ENCODE measurements around the gene SULT1A1. TPM values are rescaled to one million over a fixed set of nuclear protein-coding genes. Genes with fewer than 3 reads are reported as not detected.
"Not testable (repeated sequence)": the region's sequence is repeated elsewhere in the genome, so short reads cannot be mapped to it uniquely, and the experiment has no call there.

Gene SULT1A1
- polyA plus RNA-seq, 3 donors = 96.3 to 362 (median 320) TPM

GRCh38 chr16:28623172-28623711 lies 13.4 kb upstream of the SULT1A1 start:
- peaks cover 25 to 30% of the 10 kb centered on the region in 2 donors for H3K4me1 ChIP-seq (ENCODE audit: control insufficient read depth in 1 of 2, insufficient read depth in 2 of 2, low read length in 2 of 2)
- Mint-ChIP-seq H3K36me3 (peaks cover 10 to 18% of the 10 kb centered on the region in 2 donors), H3K4me1 (peaks cover 34% of the 10 kb centered on the region), H3K27ac (peak overlapping the region in 5 of 7 donors; percentile 51 to 87 (median 86)), H3K4me3 (peak overlapping the region; percentile 85 to 93), H3K27me3 (ENCODE audit: low read depth in 3 of 3) (peaks cover 0 to 4% (median 1%) of the 10 kb centered on the region in 3 donors), H3K9me3 (no peaks in the 10 kb centered on the region)
- H3K27ac ChIP-seq (ENCODE audit: low read depth in 1 of 2, low read length in 2 of 2) = peak overlapping the region in 1 of 2 donors; percentile 53
- no peaks in the 10 kb centered on the region for H4K20me1 ChIP-seq (ENCODE audit: insufficient read depth, low read length)
- peak overlapping the region; percentile 85 for H2AFZ ChIP-seq (ENCODE audit: insufficient read depth, low read depth, low read length, poor library complexity, severe bottlenecking)
- intact Hi-C loops (cut with micrococcal nuclease) = no loop called here
- H3K4me2 ChIP-seq (replicated peaks; ENCODE audit: extremely low read depth, low read length, poor library complexity, severe bottlenecking) = peak overlapping the region; percentile 78
- TF ChIP-seq, protein P1, sequence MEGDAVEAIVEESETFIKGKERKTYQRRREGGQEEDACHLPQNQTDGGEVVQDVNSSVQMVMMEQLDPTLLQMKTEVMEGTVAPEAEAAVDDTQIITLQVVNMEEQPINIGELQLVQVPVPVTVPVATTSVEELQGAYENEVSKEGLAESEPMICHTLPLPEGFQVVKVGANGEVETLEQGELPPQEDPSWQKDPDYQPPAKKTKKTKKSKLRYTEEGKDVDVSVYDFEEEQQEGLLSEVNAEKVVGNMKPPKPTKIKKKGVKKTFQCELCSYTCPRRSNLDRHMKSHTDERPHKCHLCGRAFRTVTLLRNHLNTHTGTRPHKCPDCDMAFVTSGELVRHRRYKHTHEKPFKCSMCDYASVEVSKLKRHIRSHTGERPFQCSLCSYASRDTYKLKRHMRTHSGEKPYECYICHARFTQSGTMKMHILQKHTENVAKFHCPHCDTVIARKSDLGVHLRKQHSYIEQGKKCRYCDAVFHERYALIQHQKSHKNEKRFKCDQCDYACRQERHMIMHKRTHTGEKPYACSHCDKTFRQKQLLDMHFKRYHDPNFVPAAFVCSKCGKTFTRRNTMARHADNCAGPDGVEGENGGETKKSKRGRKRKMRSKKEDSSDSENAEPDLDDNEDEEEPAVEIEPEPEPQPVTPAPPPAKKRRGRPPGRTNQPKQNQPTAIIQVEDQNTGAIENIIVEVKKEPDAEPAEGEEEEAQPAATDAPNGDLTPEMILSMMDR (IDR thresholded peaks at IDR 0.05) = no peak
- peaks cover 28% of the 10 kb centered on the region for H3K79me2 ChIP-seq (ENCODE audit: insufficient read depth, low read length)
- H3K27me3 ChIP-seq (ENCODE audit: control insufficient read depth in 2 of 2, insufficient read depth in 2 of 2, low read length in 2 of 2) = no peaks in the 10 kb centered on the region
- H3K9me3 ChIP-seq (replicated peaks in 1 of 2; ENCODE audit: control insufficient read depth in 1 of 2, insufficient read depth in 1 of 2, low read length in 2 of 2) = no peaks in the 10 kb centered on the region
- H3K9ac ChIP-seq (ENCODE audit: insufficient read depth, low read length, poor library complexity, severe bottlenecking) = peak overlapping the region; percentile 59
- under 1% methylated on average over 68 of the region's 68 CpGs for WGBS (ENCODE audit: insufficient coverage)
- H3K4me3 ChIP-seq (replicated peaks in 1 of 3; ENCODE audit: low read depth in 2 of 3, low read length in 3 of 3) = peak overlapping the region; percentile 47 to 77 (median 49)
- H3K36me3 ChIP-seq (replicated peaks in 1 of 2; ENCODE audit: control insufficient read depth in 1 of 2, insufficient read depth in 2 of 2, low read length in 2 of 2) = peaks cover 0 to 6% of the 10 kb centered on the region in 2 donors
- peak; percentile 40 to 53 (median 52) for DNase-seq

GRCh38 chr16:28622532-28623171 lies 12.8 kb upstream of the SULT1A1 start:
- peak overlapping the region; percentile 27 to 53 for H3K27ac ChIP-seq (ENCODE audit: low read depth in 1 of 2, low read length in 2 of 2)
- intact Hi-C loops (cut with micrococcal nuclease) = not testable (repeated sequence)

More at GRCh38 chr16:28622532-28623171, 12.8 kb upstream of the SULT1A1 start:
- peak overlapping the region; percentile 59 for H3K9ac ChIP-seq (ENCODE audit: insufficient read depth, low read length, poor library complexity, severe bottlenecking)
- not testable (repeated sequence) for H3K9me3 Mint-ChIP-seq; H3K27me3 ChIP-seq (ENCODE audit: control insufficient read depth in 2 of 2, insufficient read depth in 2 of 2, low read length in 2 of 2); H3K36me3 ChIP-seq (replicated peaks in 1 of 2; ENCODE audit: control insufficient read depth in 1 of 2, insufficient read depth in 2 of 2, low read length in 2 of 2); H3K9me3 ChIP-seq (replicated peaks in 1 of 2; ENCODE audit: control insufficient read depth in 1 of 2, insufficient read depth in 1 of 2, low read length in 2 of 2); H3K27me3 Mint-ChIP-seq (ENCODE audit: low read depth in 3 of 3); H4K20me1 ChIP-seq (ENCODE audit: insufficient read depth, low read length); DNase-seq
- H3K27ac Mint-ChIP-seq = peak overlapping the region; percentile 35 to 87 (median 78)
- H3K4me1 Mint-ChIP-seq = peaks cover 40% of the 10 kb centered on the region
- WGBS (ENCODE audit: insufficient coverage) = 21% methylated on average over 22 of the region's 24 CpGs
- peak overlapping the region; percentile 85 for H2AFZ ChIP-seq (ENCODE audit: insufficient read depth, low read depth, low read length, poor library complexity, severe bottlenecking)
- H3K4me2 ChIP-seq (replicated peaks; ENCODE audit: extremely low read depth, low read length, poor library complexity, severe bottlenecking) = peak overlapping the region; percentile 78
- H3K4me3 Mint-ChIP-seq = peak overlapping the region; percentile 85 to 93
- H3K79me2 ChIP-seq (ENCODE audit: insufficient read depth, low read length) = peaks cover 28% of the 10 kb centered on the region
- H3K36me3 Mint-ChIP-seq = peaks cover 10 to 18% of the 10 kb centered on the region in 2 donors
- peak overlapping the region; percentile 47 to 77 (median 49) for H3K4me3 ChIP-seq (replicated peaks in 1 of 3; ENCODE audit: low read depth in 2 of 3, low read length in 3 of 3)
- H3K4me1 ChIP-seq (ENCODE audit: control insufficient read depth in 1 of 2, insufficient read depth in 2 of 2, low read length in 2 of 2) = peaks cover 31 to 36% of the 10 kb centered on the region in 2 donors

All from CD14-positive monocyte (primary cell).